HG02981 (cell line): ENCODE data around the gene SPTBN1.
"Not testable (repeated sequence)": the region's sequence is repeated elsewhere in the genome, so short reads cannot be mapped to it uniquely, and the experiment has no call there.

Source experiments
- ATAC-seq: cut with Tn5 transposase; IDR thresholded peaks from one replicate; pipeline ENCODE4 v1.9.1; 2021; ENCODE audit warnings: mild to moderate bottlenecking, moderate library complexity; ENCODE audit not compliant: unreplicated experiment

Gene SPTBN1

DNA sequence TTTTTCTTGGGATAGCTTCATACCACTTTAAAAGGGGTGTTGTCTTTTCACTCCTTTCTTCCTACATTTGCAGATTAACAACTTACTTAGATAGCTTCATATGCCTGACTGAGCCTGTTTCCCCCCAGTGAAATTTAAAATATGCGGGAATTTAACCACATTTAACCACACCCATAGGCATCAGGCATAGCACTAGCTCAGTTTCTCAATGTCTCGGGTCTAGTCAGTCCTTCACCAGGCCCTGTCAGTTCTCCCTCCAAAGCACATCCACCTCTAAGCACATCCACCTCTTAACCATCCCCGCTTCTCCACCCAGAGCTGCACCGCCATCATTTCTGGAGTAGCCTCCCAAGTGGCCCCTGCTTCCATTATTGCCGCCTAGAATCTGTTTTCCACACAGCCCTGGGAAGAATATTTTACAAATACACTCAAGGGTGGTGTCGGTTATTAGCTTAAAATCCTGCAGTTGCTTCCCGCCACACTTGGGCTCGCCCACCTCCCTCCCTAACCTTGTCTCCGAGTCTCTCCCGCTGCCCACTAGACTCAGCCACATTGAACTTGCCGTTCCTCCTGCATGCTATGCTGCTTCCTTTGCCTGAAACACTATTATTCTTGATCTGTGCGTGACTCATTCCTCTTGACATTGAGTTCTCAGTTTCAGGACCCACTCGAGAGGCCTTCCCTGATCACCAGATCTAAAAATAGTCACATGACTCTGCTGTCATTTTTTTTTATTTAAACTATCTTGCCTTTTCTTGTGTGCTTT lies 68.3 kb downstream of the SPTBN1 start:
- ATAC-seq, result peak; percentile 68

DNA sequence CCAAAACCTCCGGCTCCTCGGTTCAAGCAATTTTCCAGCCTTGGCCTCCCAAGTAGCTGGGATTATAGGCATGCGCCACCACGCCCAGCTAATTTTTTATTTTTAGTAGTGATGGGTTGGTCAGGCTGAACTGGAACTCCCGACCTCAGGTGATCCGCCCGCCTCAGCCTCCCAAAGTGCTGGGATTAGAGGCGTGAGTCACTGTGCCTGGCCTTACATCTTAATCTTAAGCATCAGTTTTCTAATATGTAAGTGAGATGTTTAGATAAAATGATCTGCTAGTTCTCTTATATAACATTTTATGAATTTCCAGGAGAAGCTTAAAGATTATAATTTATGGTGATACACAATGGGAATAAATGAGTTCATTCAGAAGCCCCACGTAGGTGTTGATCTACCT lies 69.2 kb downstream of the SPTBN1 start:
- no peak for ATAC-seq

DNA sequence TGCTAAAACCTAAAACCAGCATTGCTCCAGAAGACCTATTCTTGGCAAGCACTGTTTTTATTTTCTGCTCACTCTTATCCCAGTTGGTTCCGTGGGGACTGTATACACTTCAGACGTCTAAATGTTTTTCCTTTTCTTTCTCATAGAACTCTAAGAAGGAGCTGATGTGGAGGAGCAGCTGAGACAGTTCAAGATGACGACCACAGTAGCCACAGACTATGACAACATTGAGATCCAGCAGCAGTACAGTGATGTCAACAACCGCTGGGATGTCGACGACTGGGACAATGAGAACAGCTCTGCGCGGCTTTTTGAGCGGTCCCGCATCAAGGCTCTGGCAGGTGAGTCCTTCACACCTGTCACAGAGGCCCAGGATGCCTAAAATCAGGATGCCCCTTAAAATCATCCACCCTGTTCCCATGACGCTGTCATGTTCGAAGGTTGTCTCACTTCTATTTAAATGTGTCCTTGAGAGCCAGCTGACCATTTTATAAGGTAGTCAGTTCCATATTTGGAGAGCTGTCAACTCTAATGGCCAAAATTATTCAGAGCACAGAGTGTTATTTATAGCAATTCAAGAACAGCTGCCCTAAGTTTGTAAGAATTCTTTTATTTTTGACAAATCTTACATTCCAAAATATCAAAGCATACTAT lies 70.2 kb downstream of the SPTBN1 start:
- no peak for ATAC-seq

DNA sequence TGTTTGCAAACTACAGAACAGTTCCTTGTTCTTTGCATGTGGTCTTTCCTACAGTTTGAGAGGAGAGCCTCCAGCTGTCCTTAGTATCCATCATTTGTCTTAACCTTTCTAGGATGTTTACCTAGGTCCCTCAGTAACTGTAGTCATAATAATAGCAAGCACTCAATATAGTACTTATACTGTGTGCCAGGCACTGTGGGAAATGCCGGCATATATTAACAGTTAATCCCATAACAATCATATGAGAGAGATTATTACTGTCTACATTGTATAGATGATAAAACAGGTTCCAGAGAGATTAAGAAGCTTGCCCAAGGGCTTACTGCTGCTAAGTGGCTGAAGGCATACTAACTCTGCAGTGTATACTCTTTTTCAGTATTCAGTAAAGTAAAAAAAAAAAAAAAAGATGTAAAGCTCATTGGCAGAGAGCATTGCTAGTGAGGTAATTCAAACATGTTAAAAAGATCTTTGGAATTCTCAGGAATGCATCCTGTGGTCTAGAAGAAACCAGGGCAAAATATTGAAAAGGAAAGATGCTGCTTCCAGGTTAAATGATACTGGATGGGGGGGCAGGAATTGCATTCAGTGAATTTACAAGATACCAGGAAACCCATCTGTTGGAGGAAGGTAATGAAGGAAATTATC lies 72.3 kb downstream of the SPTBN1 start:
- ATAC-seq, result no peak

DNA sequence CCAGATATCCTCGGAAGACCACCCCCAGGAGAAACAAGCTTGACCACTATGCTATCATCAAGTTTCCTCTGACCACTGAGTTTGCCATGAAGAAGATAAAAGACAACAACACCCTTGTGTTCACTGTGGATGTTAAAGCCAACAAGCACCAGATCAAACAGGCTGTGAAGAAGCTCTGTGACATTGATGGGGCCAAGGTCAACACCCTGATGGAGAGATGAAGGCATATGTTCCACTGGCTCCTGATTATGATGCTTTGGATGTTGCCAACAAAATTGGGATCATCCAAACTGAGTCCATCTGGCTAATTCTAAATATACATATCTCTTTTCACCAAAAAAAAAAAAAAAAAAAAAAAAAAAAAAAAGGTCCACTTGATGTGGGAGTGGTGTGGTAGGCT lies 73.4 kb downstream of the SPTBN1 start:
- ATAC-seq, result not testable (repeated sequence)

GRCh38 chr2:54529935-54530334 lies 73.8 kb downstream of the SPTBN1 start:
- no peak for ATAC-seq

DNA sequence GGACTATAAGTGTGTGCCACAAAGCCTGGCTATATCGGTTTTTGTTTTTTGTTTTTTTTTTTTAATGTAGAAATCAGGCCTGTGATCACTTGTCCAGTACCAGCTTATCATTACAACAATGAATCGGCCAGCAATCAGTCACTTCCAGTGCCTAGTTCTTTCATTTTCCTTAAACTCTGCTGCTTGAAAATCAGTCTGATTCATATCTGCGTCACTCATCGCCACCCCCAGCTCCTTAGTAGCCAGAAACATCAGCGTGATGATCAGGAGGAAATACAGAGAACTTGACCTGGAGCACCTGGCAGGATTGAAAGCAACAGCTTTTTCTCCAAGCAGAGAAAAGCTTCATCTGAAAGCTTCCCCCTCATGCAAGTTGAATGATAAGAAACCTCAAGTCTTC lies 75.4 kb downstream of the SPTBN1 start:
- ATAC-seq, result no peak

- no peak for ATAC-seq
Observed at GRCh38 chr2:54534221-54534620, 78.1 kb downstream of the SPTBN1 start.

GRCh38 chr2:54534625-54535024 lies 78.5 kb downstream of the SPTBN1 start:
- no peak for ATAC-seq

DNA sequence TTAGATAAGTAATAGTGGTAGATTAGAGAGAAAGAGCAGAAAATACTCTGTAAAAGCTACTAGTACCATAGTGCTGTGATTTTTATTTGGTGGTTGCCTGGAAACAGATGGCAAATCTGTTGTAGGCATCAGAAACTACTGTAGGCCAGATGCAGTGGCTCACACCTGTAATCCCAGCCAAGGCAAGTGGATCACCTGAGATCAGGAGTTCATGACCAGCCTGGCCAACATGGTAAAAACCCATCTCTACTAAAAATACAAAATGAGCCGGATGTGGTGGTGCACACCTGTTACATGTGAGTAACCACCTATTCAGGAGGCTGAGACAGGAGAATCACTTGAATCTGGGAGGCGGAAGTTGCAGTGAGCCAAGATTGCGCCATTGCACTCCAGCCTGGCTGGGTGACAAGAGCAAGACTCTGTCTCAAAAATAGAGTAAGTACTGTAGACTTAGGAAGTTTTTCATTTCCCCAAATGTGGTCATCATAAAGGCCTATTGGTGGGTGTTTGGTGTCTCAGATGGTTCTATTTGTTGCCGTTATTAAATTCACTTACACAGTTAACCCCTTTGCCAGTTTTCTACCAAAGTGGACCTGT lies 79.6 kb downstream of the SPTBN1 start:
- no peak for ATAC-seq

DNA sequence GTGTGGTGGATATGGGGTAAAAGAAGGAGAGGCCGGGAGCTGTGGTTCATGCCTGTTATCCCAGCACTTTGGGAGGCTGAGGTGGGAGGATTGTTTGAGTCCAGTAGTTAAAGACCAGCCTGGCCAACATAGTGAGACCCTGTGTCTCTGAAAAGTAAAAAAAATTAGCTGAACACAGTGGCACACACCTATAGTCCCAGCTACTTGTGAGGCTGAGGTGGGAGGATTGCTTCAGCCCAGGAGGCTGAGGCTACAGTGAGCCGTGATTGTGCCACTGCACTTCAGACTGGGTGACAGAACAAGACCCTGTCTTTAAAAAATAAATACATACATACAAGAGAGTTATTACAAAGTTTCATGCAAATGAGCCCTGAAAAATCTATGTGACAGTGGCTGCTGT lies 80.6 kb downstream of the SPTBN1 start:
- ATAC-seq, result no peak

DNA sequence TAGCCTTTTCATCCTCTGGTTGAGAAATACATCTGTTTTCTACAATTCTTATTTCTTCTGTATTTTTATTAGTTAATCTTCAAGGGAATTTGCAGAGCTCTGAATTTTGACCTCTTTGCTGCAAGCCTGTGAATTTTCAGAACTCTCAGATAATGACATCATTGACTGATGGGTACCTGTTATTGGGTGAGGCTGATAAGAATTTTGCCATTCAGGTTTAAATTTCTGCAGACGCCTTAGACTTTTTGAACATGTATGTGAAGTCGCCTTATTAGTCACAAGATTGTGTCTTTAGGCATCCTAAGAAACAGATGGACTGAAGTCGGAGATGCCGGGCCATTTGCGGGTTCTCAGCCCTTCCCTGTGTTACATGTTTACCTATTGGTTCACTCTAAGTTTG lies 82.4 kb downstream of the SPTBN1 start:
- no peak for ATAC-seq

GRCh38 chr2:54539683-54540082 lies 83.6 kb downstream of the SPTBN1 start:
- no peak for ATAC-seq

- ATAC-seq, result no peak
Observed at GRCh38 chr2:54540194-54540593, 84.1 kb downstream of the SPTBN1 start.

DNA sequence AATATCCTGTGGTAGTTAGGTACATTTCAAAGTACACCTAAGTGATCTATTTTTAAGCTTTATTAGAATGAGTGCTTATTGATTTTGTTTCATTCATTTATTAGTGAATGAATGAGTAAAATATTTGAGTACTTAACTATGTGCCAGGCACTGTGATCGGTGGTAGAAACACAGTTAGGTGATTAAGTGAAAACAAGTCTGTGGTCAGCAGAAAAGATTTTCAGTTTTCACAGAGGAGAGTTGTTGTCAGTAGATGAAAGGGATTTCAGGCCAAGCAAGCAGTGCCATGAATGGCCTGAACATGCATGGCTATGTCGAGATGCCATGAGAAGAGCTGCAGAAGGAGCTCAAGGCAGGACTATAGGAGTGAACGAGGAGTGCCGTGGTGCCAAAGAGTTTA lies 85.9 kb downstream of the SPTBN1 start:
- no peak for ATAC-seq

- no peak for ATAC-seq
Observed at GRCh38 chr2:54543733-54544396, 87.7 kb downstream of the SPTBN1 start.

GRCh38 chr2:54545702-54546450 lies 89.7 kb downstream of the SPTBN1 start:
- peak; percentile 72 for ATAC-seq

DNA sequence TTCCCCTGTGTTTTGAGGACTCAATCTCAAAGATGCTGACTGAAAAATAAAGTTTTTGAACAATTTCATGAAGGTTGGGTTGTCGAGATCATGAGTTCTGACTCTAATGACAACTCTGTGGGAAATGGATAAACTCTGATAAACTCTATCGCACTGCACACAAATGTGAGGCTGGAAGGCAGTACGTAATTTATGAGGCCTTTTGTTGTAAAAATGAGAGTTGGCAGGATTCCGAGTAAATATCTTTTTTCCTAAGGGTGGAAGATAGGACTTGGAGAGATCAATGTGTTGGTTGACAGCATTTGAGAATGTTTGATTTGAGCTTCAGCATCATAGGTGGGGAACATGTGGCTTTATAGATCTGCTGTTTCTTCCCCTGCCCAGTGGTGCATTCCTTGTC lies 90.4 kb downstream of the SPTBN1 start:
- ATAC-seq, result no peak

DNA sequence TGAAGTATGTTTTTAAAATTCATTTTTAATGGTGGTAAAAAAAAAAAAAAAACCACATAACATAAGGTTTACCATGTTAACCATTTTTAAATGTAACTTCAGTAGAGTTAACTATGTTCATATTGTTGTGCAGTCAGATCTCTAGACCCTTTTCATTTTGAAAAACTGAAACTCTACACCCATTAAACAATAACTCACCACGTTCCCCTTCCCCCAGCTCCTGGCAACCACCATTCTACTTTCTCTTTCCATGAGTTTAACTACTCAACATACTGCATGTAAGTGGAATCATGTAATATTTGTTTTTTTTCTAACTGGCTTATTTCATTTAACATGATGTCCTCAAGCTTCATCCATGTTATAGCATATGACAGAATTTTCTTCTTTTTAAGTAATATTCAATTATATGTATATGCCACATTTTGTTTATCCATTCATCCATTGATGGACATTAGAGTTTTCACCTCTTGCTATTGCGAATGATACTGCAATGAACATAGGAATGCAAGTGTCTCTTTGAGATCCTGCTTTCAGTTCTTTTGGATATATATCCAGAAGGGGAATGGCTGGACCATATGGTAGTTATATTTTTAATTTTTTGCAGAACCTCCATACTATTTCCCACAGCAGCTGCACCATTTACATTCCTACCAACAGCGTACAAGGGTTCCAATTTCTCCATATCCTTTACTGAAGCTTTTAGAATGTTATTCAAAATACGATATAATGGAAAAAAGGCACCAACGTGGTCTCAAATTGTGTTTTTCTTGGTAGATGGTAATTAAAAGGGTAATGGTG lies 91.0 kb downstream of the SPTBN1 start:
- peak; percentile 62 for ATAC-seq

DNA sequence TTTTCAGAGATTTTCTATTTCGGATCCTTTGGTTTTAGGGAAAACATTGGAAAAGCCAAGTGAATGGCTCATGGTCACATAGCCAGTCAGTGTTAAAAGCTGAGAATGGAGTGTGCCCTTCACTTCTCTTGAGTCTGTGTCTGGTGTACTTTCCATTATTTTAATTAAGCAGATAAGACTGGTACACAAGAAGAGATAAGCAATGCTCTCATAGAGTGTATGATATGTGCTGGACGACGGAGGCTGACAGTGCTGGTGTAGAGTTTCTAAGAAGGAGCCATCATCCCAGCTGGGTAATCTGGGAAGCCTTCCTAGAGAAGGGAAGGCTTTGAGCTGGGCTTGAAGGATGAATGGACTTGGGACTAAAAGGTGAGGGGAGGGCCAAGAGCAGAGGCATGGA lies 93.3 kb downstream of the SPTBN1 start:
- no peak for ATAC-seq
